BE2C (cell line): Measurements from ENCODE around the gene B3GNT7.
"Not testable (repeated sequence)": the region's sequence is repeated elsewhere in the genome, so short reads cannot be mapped to it uniquely, and the experiment has no call there.

Experiments used
- DNase-seq: peaks from one replicate; pipeline ENCODE4 v3.0.0-alpha.2; 2020
- H3K27me3 ChIP-seq: fragments of 250-450 bp; sonication (Bioruptor Pico); 2 replicates; pipeline ENCODE4 v1.5.1; 2020; ENCODE audit warnings: mild to moderate bottlenecking
- H3K36me3 ChIP-seq: fragments of 250-450 bp; sonication (Bioruptor Pico); 2 replicates; pipeline ENCODE4 v1.5.1; 2020; ENCODE audit warnings: mild to moderate bottlenecking
- H3K4me1 ChIP-seq: fragments of 250-450 bp; sonication (Bioruptor Pico); 2 replicates; pipeline ENCODE4 v1.5.1; 2020
- H3K4me3 ChIP-seq: 2 replicates; pipeline ENCODE4 v1.5.1; 2011; ENCODE audit warnings: low read depth, low read length
- H3K9me3 ChIP-seq: fragments of 250-450 bp; sonication (Bioruptor Pico); 2 replicates; pipeline ENCODE4 v1.5.1; 2020
- TF ChIP-seq, protein P1 (sequence below): IDR thresholded peaks from 2 replicates; pipeline ENCODE4 v1.5.1; 2012; ENCODE audit warnings: mild to moderate bottlenecking, low read depth, low read length

B3GNT7 gene

DNA sequence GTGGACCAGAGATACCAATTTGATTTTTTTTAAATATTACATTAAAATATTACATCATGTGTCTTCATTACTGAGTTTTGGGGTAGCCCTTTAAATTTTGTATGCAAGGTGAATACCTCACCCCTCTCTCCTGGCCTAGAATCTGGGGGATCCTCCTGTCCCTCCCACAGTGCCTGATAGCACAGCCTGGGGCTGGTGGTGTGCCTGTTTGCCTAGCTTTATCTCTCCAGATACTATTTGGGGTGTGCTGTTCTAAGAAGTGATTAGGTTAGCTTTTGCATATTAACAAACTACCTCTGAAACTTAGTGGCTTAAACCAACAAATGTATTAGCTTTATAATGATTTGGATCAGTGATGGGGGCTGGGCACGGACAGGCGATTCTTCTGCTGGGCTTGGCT lies 20.7 kb upstream of the B3GNT7 start:
- no peak overlapping the region for H3K4me3 ChIP-seq
- H3K4me1 ChIP-seq, result peaks cover 45% of the 10 kb centered on the region
- no peaks in the 10 kb centered on the region for H3K36me3 ChIP-seq
- DNase-seq, result no peak
- H3K9me3 ChIP-seq, result no peaks in the 10 kb centered on the region
- TF ChIP-seq, protein P1, sequence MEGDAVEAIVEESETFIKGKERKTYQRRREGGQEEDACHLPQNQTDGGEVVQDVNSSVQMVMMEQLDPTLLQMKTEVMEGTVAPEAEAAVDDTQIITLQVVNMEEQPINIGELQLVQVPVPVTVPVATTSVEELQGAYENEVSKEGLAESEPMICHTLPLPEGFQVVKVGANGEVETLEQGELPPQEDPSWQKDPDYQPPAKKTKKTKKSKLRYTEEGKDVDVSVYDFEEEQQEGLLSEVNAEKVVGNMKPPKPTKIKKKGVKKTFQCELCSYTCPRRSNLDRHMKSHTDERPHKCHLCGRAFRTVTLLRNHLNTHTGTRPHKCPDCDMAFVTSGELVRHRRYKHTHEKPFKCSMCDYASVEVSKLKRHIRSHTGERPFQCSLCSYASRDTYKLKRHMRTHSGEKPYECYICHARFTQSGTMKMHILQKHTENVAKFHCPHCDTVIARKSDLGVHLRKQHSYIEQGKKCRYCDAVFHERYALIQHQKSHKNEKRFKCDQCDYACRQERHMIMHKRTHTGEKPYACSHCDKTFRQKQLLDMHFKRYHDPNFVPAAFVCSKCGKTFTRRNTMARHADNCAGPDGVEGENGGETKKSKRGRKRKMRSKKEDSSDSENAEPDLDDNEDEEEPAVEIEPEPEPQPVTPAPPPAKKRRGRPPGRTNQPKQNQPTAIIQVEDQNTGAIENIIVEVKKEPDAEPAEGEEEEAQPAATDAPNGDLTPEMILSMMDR, result no peak
- no peaks in the 10 kb centered on the region for H3K27me3 ChIP-seq

DNA sequence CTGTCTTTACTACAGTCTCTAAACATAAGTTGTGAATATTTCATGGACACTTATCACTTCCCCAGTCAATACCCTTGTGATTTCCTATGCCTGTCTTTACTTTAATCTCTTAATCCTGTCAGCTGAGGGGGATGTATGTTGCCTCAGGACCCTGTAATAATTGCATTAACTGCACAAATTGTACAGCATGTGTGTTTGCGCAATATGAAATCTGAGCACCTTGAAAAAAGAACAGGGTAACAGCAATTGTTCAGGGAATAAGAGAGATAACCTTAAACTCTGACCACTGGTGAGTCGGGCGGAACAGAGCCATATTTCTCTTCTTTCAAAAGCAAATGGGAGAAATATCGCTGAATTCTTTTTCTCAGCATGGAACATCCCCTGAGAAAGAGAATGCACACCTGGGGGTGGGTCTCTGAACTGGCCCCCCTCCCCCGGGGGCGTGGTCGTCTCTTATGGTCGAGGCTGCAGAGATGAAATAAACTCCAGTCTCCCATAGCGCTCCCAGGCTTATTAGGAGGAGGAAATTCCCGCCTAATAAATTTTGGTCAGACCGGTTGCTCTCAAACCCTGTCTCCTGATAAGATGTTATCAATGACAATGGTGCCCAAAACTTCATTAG lies 19.4 kb upstream of the B3GNT7 start:
- H3K27me3 ChIP-seq, H3K4me3 ChIP-seq, H3K9me3 ChIP-seq, H3K36me3 ChIP-seq, DNase-seq: not testable (repeated sequence)
- peaks cover 32% of the 10 kb centered on the region for H3K4me1 ChIP-seq

DNA sequence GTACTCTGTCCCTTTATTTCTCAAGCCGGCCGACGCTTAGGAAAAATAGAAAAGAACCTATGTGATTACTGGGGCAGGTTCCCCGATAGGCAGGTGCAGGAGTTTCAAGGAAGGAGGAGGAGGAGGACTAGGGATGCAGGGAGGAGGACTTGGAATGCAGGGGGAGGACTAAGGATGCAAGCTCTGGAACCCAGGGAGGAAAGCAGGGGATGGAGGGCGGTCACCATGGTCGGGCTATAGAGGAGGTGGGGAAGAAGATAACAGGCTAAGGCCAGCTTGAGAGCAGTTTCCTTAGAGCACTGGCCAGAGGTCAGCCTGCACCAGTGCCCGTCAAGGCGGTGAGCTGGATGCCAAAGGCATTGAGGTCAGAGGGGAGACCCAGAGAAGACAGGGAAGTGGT lies 18.7 kb upstream of the B3GNT7 start:
- TF ChIP-seq, protein P1, result no peak
- peaks cover 27% of the 10 kb centered on the region for H3K4me1 ChIP-seq
- H3K36me3 ChIP-seq, result no peaks in the 10 kb centered on the region
- no peak overlapping the region for H3K4me3 ChIP-seq
- H3K27me3 ChIP-seq, result no peaks in the 10 kb centered on the region
- H3K9me3 ChIP-seq, result no peaks in the 10 kb centered on the region
- no peak for DNase-seq

DNA sequence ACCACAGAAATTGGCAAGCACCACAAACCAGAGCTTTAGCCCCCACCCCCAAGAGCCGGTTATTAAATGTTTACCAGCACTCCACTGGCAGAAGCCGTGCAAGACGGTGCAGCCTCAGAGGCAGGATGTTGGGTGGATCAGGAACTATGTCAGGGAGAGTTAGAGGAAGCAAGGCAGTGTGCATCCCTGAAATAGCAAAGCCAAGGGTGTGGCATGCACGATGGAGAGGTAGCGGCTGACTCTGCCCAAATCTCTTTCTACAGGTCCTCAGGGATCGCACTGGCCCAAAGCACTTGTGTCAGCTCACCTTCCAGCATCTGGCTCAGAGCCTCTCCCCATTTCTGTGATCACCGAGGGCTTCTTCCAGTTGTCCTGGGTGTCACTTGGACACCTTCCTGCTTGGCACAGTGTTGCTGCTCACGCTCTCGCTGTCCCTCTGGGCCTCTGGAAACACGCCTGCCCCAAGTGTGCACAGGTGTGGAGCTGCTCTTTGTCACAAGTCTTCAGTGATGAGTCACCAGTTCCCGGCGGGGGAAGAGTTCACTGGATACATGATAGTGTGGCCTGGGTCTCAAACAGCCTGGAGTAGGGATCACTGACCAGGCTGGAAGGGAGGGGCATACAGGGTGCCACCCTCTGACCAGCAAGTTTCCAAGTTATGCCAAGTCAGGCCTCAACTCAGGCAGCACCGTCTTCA lies 17.3 kb upstream of the B3GNT7 start:
- no peak for DNase-seq
- Histone ChIP-seq H3K4me1 (peaks cover 27% of the 10 kb centered on the region), H3K4me3 (no peak overlapping the region), H3K27me3 (no peaks in the 10 kb centered on the region), H3K9me3 (no peaks in the 10 kb centered on the region), H3K36me3 (no peaks in the 10 kb centered on the region)
- TF ChIP-seq, protein P1, result no peak

DNA sequence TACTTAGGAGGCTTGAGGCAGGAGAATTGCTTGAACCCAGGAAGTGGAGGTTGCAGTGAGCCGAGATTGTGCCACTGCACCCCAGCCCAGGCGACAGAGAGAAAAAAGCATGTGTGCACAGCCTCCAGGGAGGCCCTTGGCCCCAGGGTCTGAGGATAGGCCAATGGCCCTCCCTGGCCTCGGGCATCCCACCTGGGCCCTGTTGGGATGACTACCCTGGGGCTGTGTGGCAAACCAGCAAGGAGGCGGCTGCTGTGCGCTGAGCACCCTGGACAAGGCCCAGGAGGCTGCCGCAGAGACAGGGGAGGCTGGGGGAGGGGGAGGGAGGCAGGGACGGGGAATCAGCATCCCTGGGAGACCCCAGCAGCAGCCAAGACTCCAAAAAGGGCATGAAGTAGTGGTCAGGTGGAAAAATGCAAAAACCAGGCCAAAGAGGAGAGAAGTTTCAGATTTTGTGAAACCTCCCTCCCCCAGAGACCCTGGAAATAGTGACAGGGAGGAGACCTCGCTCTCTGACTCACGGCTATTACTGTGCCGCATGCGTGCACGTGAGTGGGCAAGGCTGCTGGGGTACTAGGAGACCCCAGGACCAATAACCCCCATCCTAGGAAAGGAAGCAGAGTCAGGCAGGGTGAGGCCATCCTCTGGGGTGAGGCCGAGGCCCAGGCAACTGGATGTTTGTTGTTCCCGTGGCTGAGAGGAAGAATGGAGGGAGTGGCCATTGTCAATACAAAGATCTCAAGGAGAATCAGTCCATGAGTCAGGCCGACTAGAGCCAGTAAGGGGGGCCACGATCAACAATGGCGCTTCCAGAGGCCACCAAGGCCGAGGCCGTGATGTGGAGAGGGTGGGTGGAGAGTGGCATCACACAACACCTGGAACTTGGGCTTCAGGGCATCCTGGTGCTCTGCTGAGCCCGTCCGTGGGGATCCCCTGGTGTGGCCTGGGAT lies 16.0 kb upstream of the B3GNT7 start:
- no peaks in the 10 kb centered on the region for H3K9me3 ChIP-seq

DNA sequence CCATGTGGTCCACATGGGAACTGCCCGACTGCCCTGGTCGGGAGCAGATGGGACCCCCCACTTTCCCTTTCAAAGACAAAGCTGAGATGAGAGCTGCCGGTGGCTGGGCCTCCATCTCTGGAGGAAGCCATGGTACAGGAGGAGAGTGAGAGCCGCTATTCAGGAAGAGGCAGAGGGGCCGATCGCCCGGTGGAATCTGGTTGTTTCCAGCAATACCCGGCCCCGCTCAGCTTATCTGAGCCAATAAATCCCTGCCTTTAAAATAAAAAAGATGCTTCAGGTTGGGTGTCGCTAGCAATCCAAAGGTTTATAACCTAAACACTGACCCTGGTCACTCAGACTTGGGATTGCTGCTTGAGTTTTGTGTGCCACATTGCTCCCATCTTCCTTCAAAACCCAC lies 15.2 kb upstream of the B3GNT7 start:
- Histone ChIP-seq H3K36me3 (no peaks in the 10 kb centered on the region), H3K27me3 (no peaks in the 10 kb centered on the region), H3K4me1 (peaks cover 21% of the 10 kb centered on the region), H3K9me3 (no peaks in the 10 kb centered on the region), H3K4me3 (no peak overlapping the region)
- DNase-seq, result no peak
- TF ChIP-seq, protein P1, result no peak

More for the DNA sequence above, 16.0 kb upstream of the B3GNT7 start:
- no peaks in the 10 kb centered on the region for H3K36me3 ChIP-seq
- peaks cover 27% of the 10 kb centered on the region for H3K4me1 ChIP-seq
- H3K27me3 ChIP-seq, result no peaks in the 10 kb centered on the region
- TF ChIP-seq, protein P1, result no peak
- DNase-seq, result no peak
- H3K4me3 ChIP-seq, result no peak overlapping the region
